ENCODE measurements around the gene C1QTNF6. TPM values are rescaled to one million over a fixed set of nuclear protein-coding genes. Genes with fewer than 3 reads are reported as not detected.

Gene C1QTNF6
- total and polyA plus RNA-seq, 10 of the 15 experiments (the other 5 are each of a cell fraction or from before 2014, with no cell fraction given) = 0.16 to 4.1 (median 1.3) TPM

- RAD21 ChIA-PET (ENCODE audit: unreplicated experiment) = interaction anchor here (0.6 kb wide), 1 partner anchor 8 kb away, joined by 3 read pairs; no protein-coding TSS in a partner anchor
- H3K9ac ChIP-seq (ENCODE audit: control insufficient read depth, insufficient read depth, low read length) = no peak overlapping the region
- ATAC-seq = peak; percentile 79
- no peaks in the 10 kb centered on the region for H3K27me3 ChIP-seq (replicated peaks in 1 of 2; ENCODE audit: control insufficient read depth in 2 of 2, insufficient read depth in 2 of 2, low read length in 1 of 2)
- peaks cover 50% of the 10 kb centered on the region for H3K4me1 ChIP-seq (ENCODE audit: control insufficient read depth, insufficient read depth, low read length)
- 0 out of 2 replicates have a peak overlapping the region, but pooled peaks have one; percentile 10 for H3K4me3 ChIP-seq
- 0% methylated on average over 7 of the region's 7 CpGs for WGBS (ENCODE audit: insufficient coverage, insufficient replicate concordance, low lambda C conversion rate, missing lambda C conversion rate)
- intact Hi-C loops (cut with micrococcal nuclease; ENCODE audit: unreplicated experiment) = no loop called here
- no peak for FAIRE-seq
- peak overlapping the region; percentile 40; the same call in 1 of the 2 replicates for H2AFZ ChIP-seq (ENCODE audit: control insufficient read depth, low read depth, low read length)
- peak overlapping the region; percentile 21 for H3K27ac ChIP-seq (ENCODE audit: control insufficient read depth, insufficient read depth)
- SMC1A ChIA-PET (ENCODE audit: uncharacterized antibody, unreplicated experiment) = interaction anchor here (12.5 kb wide), 1 partner anchor 9 kb away, joined by 203 read pairs; no protein-coding TSS in a partner anchor
- no peak for DNase-seq (ENCODE audit: low read depth, low spot score)
- CTCF ChIA-PET = no interaction called here
- no TSS peak for BruUV-seq (replicated peaks)
- H3K79me2 ChIP-seq (ENCODE audit: control insufficient read depth, insufficient read depth, low read length) = peaks cover 2% of the 10 kb centered on the region
- no peaks in the 10 kb centered on the region for H3K36me3 ChIP-seq (ENCODE audit: control insufficient read depth in 2 of 2, insufficient read depth in 2 of 2, low read length in 1 of 2)
- POLR2A ChIA-PET = interaction anchor here (0.6 kb wide), 1 partner anchor 103 kb away, joined by 7 read pairs; no protein-coding TSS in a partner anchor
- peak overlapping the region; percentile 44; the same call in 1 of the 2 replicates for H3K4me2 ChIP-seq (ENCODE audit: control insufficient read depth, insufficient read depth)
- no peaks in the 10 kb centered on the region for H4K20me1 ChIP-seq (ENCODE audit: control insufficient read depth, insufficient read depth)
- TF ChIP-seq EED (IDR thresholded peaks at IDR 0.05; ENCODE audit: low read depth) (peak; percentile 75), CHD4 (IDR thresholded peaks at IDR 0.05) (no peak), NR2C1 (IDR thresholded peaks at IDR 0.05) (no peak), TCF12 (IDR thresholded peaks at IDR 0.05; ENCODE audit: low read depth, low read length) (peak; percentile 69; the same call in 1 of the 2 replicates), ZBED1 (IDR thresholded peaks at IDR 0.05; ENCODE audit: borderline replicate concordance) (no peak), CBX5 (IDR thresholded peaks at IDR 0.05; ENCODE audit: low read depth) (0 out of 2 replicates have a peak, but pooled peaks have one; percentile 63), TCF3 (IDR thresholded peaks at IDR 0.05; ENCODE audit: borderline replicate concordance, insufficient read depth, low read depth, low read length) (peak; percentile 39; the same call in 1 of the 2 replicates), JUNB (IDR thresholded peaks at IDR 0.05) (peak; percentile 55; the same call in 1 of the 2 replicates), NFIC (IDR thresholded peaks at IDR 0.05; ENCODE audit: low read depth, low read length) (peak; percentile 16; the same call in 1 of the 2 replicates), CBFB (IDR thresholded peaks at IDR 0.05; ENCODE audit: low read depth) (peak; percentile 42; the same call in 1 of the 2 replicates), FOXM1 (IDR thresholded peaks at IDR 0.05; ENCODE audit: low read depth, low read length) (peak; percentile 24; the same call in 1 of the 2 replicates), BCL11A (IDR thresholded peaks at IDR 0.05; ENCODE audit: low read depth, low read length) (0 out of 2 replicates have a peak, but pooled peaks have one; percentile 29)
- H3K9me3 ChIP-seq (replicated peaks; ENCODE audit: control insufficient read depth, insufficient read depth, low read length) = peaks cover 2% of the 10 kb centered on the region; the same call in 2 of the 3 replicates
- in situ Hi-C loops (cut with MboI) = no loop called here
These were observed 32.9 kb downstream of the C1QTNF6 start for GRCh38 chr22:37154925-37155712.

Measured in GM12878 (cell line).